Measurements from ENCODE around the gene RYR3.

The RYR3 gene

DNA sequence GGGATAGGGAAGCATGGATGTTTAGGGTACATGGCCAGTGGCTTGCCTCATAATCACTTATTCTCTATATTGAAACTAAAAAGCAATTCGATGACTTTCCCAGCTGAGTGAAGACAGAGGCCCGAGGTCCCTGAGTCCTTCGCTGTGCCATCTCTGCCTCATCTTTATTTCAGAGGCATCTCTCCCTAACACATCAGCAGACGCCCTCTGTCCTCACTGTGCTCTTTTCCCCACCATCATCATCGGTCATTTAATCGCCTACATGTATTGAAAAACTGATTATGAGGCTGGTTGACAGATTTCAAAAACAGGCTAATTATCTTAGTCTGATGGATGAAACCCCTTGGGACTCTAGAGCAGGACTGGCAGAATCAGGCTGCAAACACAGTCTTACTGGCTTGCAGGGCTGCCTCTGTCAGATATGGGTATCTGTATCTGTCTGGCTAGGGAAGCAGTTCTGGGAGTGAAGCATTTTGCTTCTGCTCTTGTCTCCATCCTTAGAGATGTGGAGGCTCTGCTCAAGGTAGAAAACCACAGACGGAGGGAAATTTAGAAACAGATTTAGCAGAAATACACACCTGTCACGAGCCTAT, 366.6 kb downstream of the RYR3 start:
- no peaks in the 10 kb centered on the region for H4K20me1 ChIP-seq
- H3K27me3 ChIP-seq: no peaks in the 10 kb centered on the region
- peak overlapping the region in 9 of 11 experiments; percentile 13 to 70 (median 49); a peak in 12 of 22 replicates for H3K4me2 ChIP-seq
- H3K9ac ChIP-seq: no peak overlapping the region
- TF ChIP-seq Cebpa-rat (IDR thresholded peaks at IDR 0.05): no peak
- no peaks in the 10 kb centered on the region for H3K9me3 ChIP-seq (replicated peaks in 1 of 11)
- no peak overlapping the region for H3K4me3 ChIP-seq
- peaks cover 0 to 38% (median 32%) of the 10 kb centered on the region in 10 experiments; a peak in 16 of 20 replicates for H3K4me1 ChIP-seq
- no peaks in the 10 kb centered on the region for H3K36me3 ChIP-seq
- peak overlapping the region in 3 of 11 experiments; percentile 59 to 76 (median 62); a peak in 3 of 22 replicates for H3K27ac ChIP-seq

DNA sequence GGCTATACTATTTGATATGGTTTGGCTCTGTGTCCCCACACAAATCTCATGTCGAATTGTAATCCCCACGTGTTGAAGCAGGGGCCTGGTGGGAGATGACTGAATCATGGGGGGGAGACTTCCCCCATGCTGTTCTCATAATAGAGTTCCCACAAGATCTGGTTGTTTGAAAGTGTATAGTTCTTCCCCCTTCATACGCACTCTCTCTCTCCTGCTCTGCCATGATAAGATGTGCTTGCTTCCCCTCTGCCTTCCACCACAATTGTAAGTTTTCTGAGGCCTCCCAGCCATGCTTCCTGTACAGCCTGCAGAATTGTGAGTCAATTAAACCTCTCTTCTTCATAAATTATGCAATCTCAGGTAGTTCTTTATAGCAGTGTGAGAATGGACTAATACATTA, 367.4 kb downstream of the RYR3 start:
- TF ChIP-seq Cebpa-rat (IDR thresholded peaks at IDR 0.05): no peak
- Histone ChIP-seq H3K4me3 (no peak overlapping the region), H3K27me3 (no peaks in the 10 kb centered on the region), H3K36me3 (no peaks in the 10 kb centered on the region), H3K9me3 (replicated peaks in 1 of 11) (no peaks in the 10 kb centered on the region), H3K27ac (peak overlapping the region in 4 of 11 experiments; percentile 26 to 76 (median 60); a peak in 4 of 22 replicates), H4K20me1 (no peaks in the 10 kb centered on the region), H3K4me2 (peak overlapping the region in 9 of 11 experiments; percentile 13 to 70 (median 49); a peak in 15 of 22 replicates), H3K4me1 (peaks cover 0 to 38% (median 32%) of the 10 kb centered on the region in 10 experiments; a peak in 16 of 20 replicates), H3K9ac (no peak overlapping the region)

DNA sequence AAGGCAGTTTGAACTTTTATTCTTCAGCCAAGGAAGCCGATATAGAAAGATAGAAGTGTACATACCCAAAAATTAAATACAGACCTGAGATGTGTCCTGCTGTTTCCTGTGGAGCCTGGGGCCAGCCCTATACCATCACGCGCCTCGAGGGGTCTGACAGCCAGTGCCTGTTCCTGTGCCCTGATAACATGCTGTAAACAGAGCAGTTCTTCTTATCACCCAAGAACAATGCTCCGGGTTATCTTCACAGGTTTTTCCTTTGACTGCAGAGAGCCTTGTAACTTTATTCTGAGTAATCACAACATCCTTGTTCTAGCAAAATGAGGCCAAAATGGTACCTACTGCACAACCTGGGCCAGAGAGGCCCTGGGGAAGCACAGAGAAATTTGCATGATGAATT, 367.8 kb downstream of the RYR3 start:
- peak overlapping the region in 2 of 11 experiments; percentile 36 to 53; a peak in 1 of 22 replicates for H3K9ac ChIP-seq
- TF ChIP-seq Cebpa-rat (IDR thresholded peaks at IDR 0.05): no peak
- peaks cover 0 to 3% (median 0%) of the 10 kb centered on the region in 11 experiments; a peak in 4 of 22 replicates for H3K9me3 ChIP-seq (replicated peaks in 1 of 11)
- H3K4me2 ChIP-seq: peak overlapping the region in 9 of 11 experiments; percentile 13 to 70 (median 49); a peak in 14 of 22 replicates
- H3K36me3 ChIP-seq: no peaks in the 10 kb centered on the region
- no peaks in the 10 kb centered on the region for H4K20me1 ChIP-seq
- no peaks in the 10 kb centered on the region for H3K27me3 ChIP-seq
- H3K27ac ChIP-seq: peak overlapping the region in 4 of 11 experiments; percentile 26 to 76 (median 60); a peak in 5 of 22 replicates
- H3K4me3 ChIP-seq: no peak overlapping the region
- H3K4me1 ChIP-seq: peaks cover 0 to 38% (median 32%) of the 10 kb centered on the region in 10 experiments; a peak in 16 of 20 replicates

DNA sequence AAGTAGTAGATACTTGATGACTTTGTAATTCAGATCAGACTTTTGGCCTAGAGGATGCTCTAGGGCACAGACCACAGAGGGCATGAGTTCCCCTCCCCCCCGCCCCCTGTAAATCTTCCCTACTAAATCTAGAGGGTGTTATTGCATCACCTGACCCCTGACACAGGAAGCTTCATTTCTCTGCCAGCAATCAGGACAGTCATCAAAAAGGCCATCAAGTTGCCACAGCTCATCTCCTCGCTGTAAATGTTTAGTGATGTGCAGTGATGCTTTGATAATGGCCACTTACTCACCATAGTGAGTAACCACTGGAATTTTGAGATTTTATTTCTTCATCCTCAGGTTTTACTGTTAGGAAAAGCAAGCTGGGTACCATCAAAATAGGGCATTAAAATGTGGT, 368.3 kb downstream of the RYR3 start:
- peaks cover 0 to 5% (median 0%) of the 10 kb centered on the region in 11 experiments; a peak in 4 of 22 replicates for H3K9me3 ChIP-seq (replicated peaks in 1 of 11)
- H3K27ac ChIP-seq: peak overlapping the region in 3 of 11 experiments; percentile 59 to 76 (median 62); a peak in 4 of 22 replicates
- peaks cover 0 to 38% (median 32%) of the 10 kb centered on the region in 10 experiments; a peak in 16 of 20 replicates for H3K4me1 ChIP-seq
- H3K9ac ChIP-seq: peak overlapping the region in 1 of 11 experiments; percentile 53; a peak in 1 of 22 replicates
- peak in 1 of 11 experiments; percentile 54; a peak in 1 of 22 replicates for TF ChIP-seq Cebpa-rat (IDR thresholded peaks at IDR 0.05)
- no peaks in the 10 kb centered on the region for H3K27me3 ChIP-seq
- no peaks in the 10 kb centered on the region for H4K20me1 ChIP-seq
- no peaks in the 10 kb centered on the region for H3K36me3 ChIP-seq
- peak overlapping the region in 9 of 11 experiments; percentile 20 to 70 (median 49); a peak in 15 of 22 replicates for H3K4me2 ChIP-seq
- no peak overlapping the region for H3K4me3 ChIP-seq

DNA sequence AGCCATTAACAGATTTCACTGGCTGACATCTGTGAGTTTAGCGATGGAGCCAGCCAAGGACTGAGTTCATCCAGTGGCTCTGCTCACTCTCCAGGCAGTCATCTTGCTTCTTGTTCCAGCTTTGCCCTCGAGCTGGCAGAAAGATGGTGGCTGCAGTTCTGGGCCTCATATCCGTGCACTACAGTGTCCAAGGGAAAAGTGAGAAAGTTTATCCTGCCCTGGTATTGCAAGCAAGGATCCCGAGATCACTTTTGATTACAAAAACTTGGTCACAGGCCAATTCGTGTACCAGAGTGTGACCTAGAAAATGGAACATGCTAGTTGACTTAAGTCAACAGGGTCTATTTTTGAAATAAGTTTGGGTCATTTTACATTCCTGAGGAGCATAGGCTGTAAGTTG, 369.6 kb downstream of the RYR3 start:
- Histone ChIP-seq H3K4me1 (peaks cover 0 to 38% (median 32%) of the 10 kb centered on the region in 10 experiments; a peak in 16 of 20 replicates), H4K20me1 (no peaks in the 10 kb centered on the region), H3K36me3 (no peaks in the 10 kb centered on the region), H3K9ac (no peak overlapping the region), H3K4me3 (no peak overlapping the region), H3K4me2 (peak overlapping the region in 3 of 11 experiments; percentile 2 to 70 (median 21); a peak in 3 of 22 replicates), H3K9me3 (replicated peaks in 1 of 11) (peaks cover 0 to 5% (median 0%) of the 10 kb centered on the region in 11 experiments; a peak in 4 of 22 replicates), H3K27me3 (no peaks in the 10 kb centered on the region), H3K27ac (peak overlapping the region in 2 of 11 experiments; percentile 10 to 67; a peak in 3 of 22 replicates)
- TF ChIP-seq Cebpa-rat (IDR thresholded peaks at IDR 0.05): no peak

DNA sequence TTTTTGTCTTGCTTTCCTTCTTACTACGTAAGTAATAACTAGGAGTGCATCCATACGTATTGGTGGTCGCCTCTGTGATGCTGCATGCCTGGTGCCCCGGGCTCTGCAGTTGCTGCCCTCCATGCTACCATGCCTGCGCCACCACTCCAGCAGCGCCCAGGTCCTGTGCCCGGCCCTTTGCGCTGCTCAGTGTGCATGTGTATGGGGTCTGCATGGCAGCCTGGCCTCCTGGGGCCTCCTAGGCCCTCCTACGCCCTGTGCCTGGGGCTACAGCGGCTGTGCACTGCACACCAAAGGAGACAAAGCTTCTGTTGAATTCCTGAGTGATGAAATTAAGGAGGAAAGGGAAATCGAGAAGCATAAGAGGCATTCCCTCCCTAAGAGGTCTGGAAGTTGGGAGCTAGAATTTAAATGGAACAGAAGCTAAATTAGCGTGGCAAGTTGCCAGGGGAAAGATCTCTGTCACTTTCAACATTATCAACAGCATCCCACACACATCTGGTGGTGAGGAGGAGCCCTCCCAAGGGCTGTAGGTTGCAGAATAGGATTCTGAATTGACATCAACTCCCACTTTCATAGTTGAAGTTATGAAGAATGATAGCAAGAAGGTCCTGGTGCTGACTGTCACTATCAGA, 382.5 kb downstream of the RYR3 start:
- Histone ChIP-seq H3K4me1 (no peaks in the 10 kb centered on the region), H3K9me3 (replicated peaks in 1 of 11) (0 out of 22 replicates have a peak, but pooled peaks cover 0 to 5% (median 0%) of the 10 kb centered on the region in 11 experiments)
- TF ChIP-seq Cebpa-rat (IDR thresholded peaks at IDR 0.05): no peak

DNA sequence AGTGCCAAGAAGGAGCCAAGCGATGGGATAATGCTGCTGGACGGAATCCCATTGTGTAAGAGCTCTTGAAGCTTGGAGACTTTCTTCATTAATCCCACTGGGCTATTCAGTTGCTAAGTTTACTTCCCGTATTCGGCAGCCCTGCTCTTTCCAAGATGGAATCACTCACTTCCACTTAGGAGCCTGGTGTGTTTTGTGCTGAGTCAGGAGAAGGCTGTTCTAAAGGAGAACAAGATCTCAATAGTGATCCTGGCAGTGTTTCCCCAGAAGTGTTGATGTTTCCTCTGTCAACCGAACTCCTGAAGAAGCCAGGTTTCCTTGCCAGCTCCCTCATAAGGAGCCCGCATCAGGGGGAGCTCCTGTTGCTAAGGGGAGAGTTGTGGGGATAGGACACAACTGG, 387.4 kb downstream of the RYR3 start:
- Histone ChIP-seq H3K27me3 (no peaks in the 10 kb centered on the region), H3K4me3 (no peak overlapping the region), H3K9me3 (replicated peaks in 1 of 11) (no peaks in the 10 kb centered on the region), H3K4me2 (no peak overlapping the region), H3K27ac (no peak overlapping the region), H4K20me1 (no peaks in the 10 kb centered on the region), H3K4me1 (no peaks in the 10 kb centered on the region; a peak in 1 of 20 replicates), H3K9ac (no peak overlapping the region), H3K36me3 (no peaks in the 10 kb centered on the region)
- TF ChIP-seq Cebpa-rat (IDR thresholded peaks at IDR 0.05): no peak

More for the DNA sequence above, 382.5 kb downstream of the RYR3 start:
- Histone ChIP-seq H3K27ac (no peak overlapping the region), H3K9ac (no peak overlapping the region), H3K36me3 (no peaks in the 10 kb centered on the region), H3K4me3 (no peak overlapping the region), H4K20me1 (no peaks in the 10 kb centered on the region), H3K4me2 (no peak overlapping the region), H3K27me3 (no peaks in the 10 kb centered on the region)

DNA sequence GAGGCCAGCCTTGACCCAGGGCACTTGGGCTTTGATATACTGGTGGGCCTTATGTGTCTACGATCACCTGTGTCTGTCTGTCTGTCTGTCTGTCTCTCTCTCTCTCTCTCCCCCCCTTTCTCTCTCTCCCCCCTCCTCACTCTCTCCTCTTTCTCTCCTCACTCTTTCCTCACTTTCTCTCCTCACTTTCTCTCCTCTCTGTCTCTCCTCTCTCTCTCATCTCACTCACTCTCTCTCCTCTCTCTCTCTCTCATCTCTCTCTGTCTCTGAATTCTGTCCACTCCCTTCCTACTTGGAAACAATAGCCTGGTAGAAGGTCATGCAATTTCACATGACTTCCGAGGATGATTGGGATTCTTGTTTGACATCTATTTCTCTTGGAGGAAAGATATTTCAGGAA, 388.4 kb downstream of the RYR3 start:
- Histone ChIP-seq H3K27me3 (no peaks in the 10 kb centered on the region), H3K4me3 (no peak overlapping the region), H3K4me1 (no peaks in the 10 kb centered on the region; a peak in 1 of 20 replicates), H4K20me1 (no peaks in the 10 kb centered on the region), H3K9ac (no peak overlapping the region), H3K9me3 (replicated peaks in 1 of 11) (no peaks in the 10 kb centered on the region), H3K4me2 (no peak overlapping the region), H3K36me3 (no peaks in the 10 kb centered on the region), H3K27ac (no peak overlapping the region)
- no peak for TF ChIP-seq Cebpa-rat (IDR thresholded peaks at IDR 0.05)
